SK-N-SH treated with all-trans-retinoic acid at 6 μM for 48 hours (cell line): ENCODE measurements around the gene PICK1.

ENCODE experiments used
- ATAC-seq: fragments of 200-7000 bp; cut with Tn5 transposase; 3 replicates; pipeline ENCODE4 v1.9.1; 2020; ENCODE audit warnings: mild to moderate bottlenecking, moderate library complexity
- CREB5 ChIP-seq: fragments of 250-450 bp; sonication (Bioruptor Pico); IDR thresholded peaks from 2 replicates; pipeline ENCODE4 v1.5.1; 2020; ENCODE audit warnings: low read depth, mild to moderate bottlenecking, moderate library complexity
- CSDC2 ChIP-seq: fragments of 250-450 bp; sonication (Bioruptor Pico); IDR thresholded peaks from 2 replicates; pipeline ENCODE4 v1.5.0; 2020; ENCODE audit warnings: mild to moderate bottlenecking, moderate library complexity
- ISL1 ChIP-seq: fragments of 250-450 bp; sonication (Bioruptor Pico); IDR thresholded peaks from 2 replicates; pipeline ENCODE4 v2.1.2; 2022; ENCODE audit warnings: mild to moderate bottlenecking, moderate library complexity
- OSR1 ChIP-seq: fragments of 250-450 bp; sonication (Bioruptor Pico); IDR thresholded peaks from 2 replicates; pipeline ENCODE4 v1.8.0; 2022; ENCODE audit warnings: moderate library complexity, mild to moderate bottlenecking, inconsistent platforms
- PATZ1 ChIP-seq: fragments of 250-450 bp; sonication (Bioruptor Pico); IDR thresholded peaks from 2 replicates; pipeline ENCODE4 v1.8.0; 2020; ENCODE audit warnings: mild to moderate bottlenecking, moderate library complexity, borderline replicate concordance
- POU6F1 ChIP-seq: fragments of 250-450 bp; sonication (Bioruptor Pico); IDR thresholded peaks from 2 replicates; pipeline ENCODE4 v1.8.0; 2021; ENCODE audit warnings: low read depth, mild to moderate bottlenecking, moderate library complexity, borderline replicate concordance
- PPARA ChIP-seq: fragments of 250-450 bp; sonication (Bioruptor Pico); IDR thresholded peaks from 2 replicates; pipeline ENCODE4 v1.5.0; 2020; ENCODE audit warnings: mild to moderate bottlenecking, borderline replicate concordance
- RARB ChIP-seq: fragments of 250-450 bp; sonication (Bioruptor Pico); IDR thresholded peaks from 2 replicates; pipeline ENCODE4 v1.8.0; 2021; ENCODE audit warnings: mild to moderate bottlenecking, moderate library complexity
- SNAI2 ChIP-seq: fragments of 250-450 bp; sonication (Bioruptor Pico); IDR thresholded peaks from 2 replicates; pipeline ENCODE4 v1.5.0; 2020; ENCODE audit warnings: mild to moderate bottlenecking, moderate library complexity
- TCF4 ChIP-seq: fragments of 250-450 bp; sonication (Bioruptor Pico); IDR thresholded peaks from 2 replicates; pipeline ENCODE4 v1.8.0; 2021; ENCODE audit warnings: mild to moderate bottlenecking, moderate library complexity, borderline replicate concordance
- TOX ChIP-seq: fragments of 250-450 bp; sonication (Bioruptor Pico); IDR thresholded peaks from 2 replicates; pipeline ENCODE4 v1.8.0; 2021; ENCODE audit warnings: mild to moderate bottlenecking, moderate library complexity, borderline replicate concordance
- TSHZ2 ChIP-seq: fragments of 250-450 bp; sonication (Bioruptor Pico); IDR thresholded peaks from 2 replicates; pipeline ENCODE4 v1.5.0; 2020; ENCODE audit warnings: mild to moderate bottlenecking, moderate library complexity
- ZC3H10 ChIP-seq: fragments of 250-450 bp; sonication (Bioruptor Pico); IDR thresholded peaks from 2 replicates; pipeline ENCODE4 v1.5.1; 2021; ENCODE audit warnings: mild to moderate bottlenecking, moderate library complexity
- ZFP30 ChIP-seq: fragments of 450-650 bp; formaldehyde crosslinking; IDR thresholded peaks from 2 replicates; pipeline ENCODE4 v1.5.0; 2022; ENCODE audit warnings: mild to moderate bottlenecking, moderate library complexity
- ZNF565 ChIP-seq: fragments of 450-650 bp; formaldehyde crosslinking; conservative IDR thresholded peaks from 2 replicates; pipeline ENCODE4 v1.5.0; 2020; ENCODE audit warnings: low read depth, mild to moderate bottlenecking, moderate library complexity
- ZNF70 ChIP-seq: fragments of 450-650 bp; formaldehyde crosslinking; IDR thresholded peaks from 2 replicates; pipeline ENCODE4 v1.5.0; 2020; ENCODE audit warnings: mild to moderate bottlenecking, moderate library complexity
- ZNF8 ChIP-seq: fragments of 450-650 bp; formaldehyde crosslinking; IDR thresholded peaks from 2 replicates; pipeline ENCODE4 v1.5.0; 2020; ENCODE audit warnings: mild to moderate bottlenecking, moderate library complexity

PICK1 gene

GRCh38 chr22:38051261-38051660, 5.9 kb upstream of the PICK1 start:
- no peak for TF ChIP-seq ZNF565
- TF ChIP-seq OSR1 (CRISPR knock-in tag): no peak
- no peak for TF ChIP-seq ZC3H10 (CRISPR knock-in tag)
- no peak for TF ChIP-seq ISL1 (CRISPR knock-in tag)
- TF ChIP-seq PATZ1 (CRISPR knock-in tag): no peak
- TF ChIP-seq TCF4 (CRISPR knock-in tag): no peak
- no peak for TF ChIP-seq CSDC2 (CRISPR knock-in tag)

GRCh38 chr22:38051900-38052862, 5.0 kb upstream of the PICK1 start:
- ATAC-seq: peak; percentile 87

More at GRCh38 chr22:38051261-38051660, 5.9 kb upstream of the PICK1 start:
- ATAC-seq: no peak

More at GRCh38 chr22:38051900-38052862, 5.0 kb upstream of the PICK1 start:
- no peak for TF ChIP-seq ZNF70
- no peak for TF ChIP-seq TSHZ2
- no peak for TF ChIP-seq CREB5 (CRISPR knock-in tag)
- TF ChIP-seq TCF4 (CRISPR knock-in tag): no peak
- TF ChIP-seq SNAI2: no peak
- TF ChIP-seq ZNF565: no peak
- no peak for TF ChIP-seq ISL1 (CRISPR knock-in tag)
- TF ChIP-seq PPARA (CRISPR knock-in tag): no peak
- TF ChIP-seq ZC3H10 (CRISPR knock-in tag): no peak
- TF ChIP-seq TOX (CRISPR knock-in tag): no peak
- TF ChIP-seq ZNF8: no peak
- TF ChIP-seq RARB: no peak
- TF ChIP-seq ZFP30 (CRISPR knock-in tag): no peak
- TF ChIP-seq POU6F1 (CRISPR knock-in tag): no peak
- no peak for TF ChIP-seq PATZ1 (CRISPR knock-in tag)
